Activated T-cell treated with anti-CD3 and anti-CD28 coated beads, Interleukin-2, amount 50 U/mL, for 72 hours (primary cell): Measurements from ENCODE around the gene ANP32E. TPM values are rescaled to one million over a fixed set of nuclear protein-coding genes. Genes with fewer than 3 reads are reported as not detected.
"Not testable (repeated sequence)": the region's sequence is repeated elsewhere in the genome, so short reads cannot be mapped to it uniquely, and the experiment has no call there.

Experiments
- ATAC-seq, 2 donors: fragments of 150-1000 bp; cut with Tn5 transposase; replicated peaks in 1 of 2; 2 replicates each; pipeline ENCODE4 v1.10.0; 2021; ENCODE audit warnings: moderate library complexity in 2 of 2, mild to moderate bottlenecking in 1 of 2
- DNase-seq, 2 donors: peaks; one replicate each; pipeline ENCODE4 v3.0.0; 2021 to 2022; ENCODE audit warnings: mixed read lengths in 1 of 2
- H3K27ac Mint-ChIP-seq: one replicate; pipeline ENCODE4 v1.8.0; 2022; ENCODE audit warnings: mild to moderate bottlenecking, moderate library complexity, mixed read lengths
- H3K27me3 Mint-ChIP-seq: one replicate; pipeline ENCODE4 v1.8.0; 2022; ENCODE audit warnings: low read depth, mixed read lengths
- H3K36me3 Mint-ChIP-seq, 2 donors: one replicate each; pipeline ENCODE4 v1.8.0; 2022; ENCODE audit warnings: mixed read lengths in 2 of 2, mild to moderate bottlenecking in 1 of 2; ENCODE audit not compliant: insufficient read depth in 2 of 2
- H3K4me1 Mint-ChIP-seq: one replicate; pipeline ENCODE4 v1.8.0; 2022; ENCODE audit warnings: low read depth, mixed read lengths
- H3K4me3 Mint-ChIP-seq, 2 donors: one replicate each; pipeline ENCODE4 v1.8.0; 2022; ENCODE audit warnings: mild to moderate bottlenecking in 2 of 2, mixed read lengths in 2 of 2, moderate library complexity in 2 of 2
- H3K9me3 Mint-ChIP-seq, 2 donors: one replicate each; pipeline ENCODE4 v1.8.0; 2022; ENCODE audit warnings: mixed read lengths in 2 of 2
- total RNA-seq, 2 donors: library from RNA; stranded (reverse); gene quantifications; one replicate each; pipeline ENCODE4 v1.2.3, GENCODE V29; 2022

ANP32E gene
- total RNA-seq, 2 donors from 2014 or later, result 151 to 157 TPM

DNA sequence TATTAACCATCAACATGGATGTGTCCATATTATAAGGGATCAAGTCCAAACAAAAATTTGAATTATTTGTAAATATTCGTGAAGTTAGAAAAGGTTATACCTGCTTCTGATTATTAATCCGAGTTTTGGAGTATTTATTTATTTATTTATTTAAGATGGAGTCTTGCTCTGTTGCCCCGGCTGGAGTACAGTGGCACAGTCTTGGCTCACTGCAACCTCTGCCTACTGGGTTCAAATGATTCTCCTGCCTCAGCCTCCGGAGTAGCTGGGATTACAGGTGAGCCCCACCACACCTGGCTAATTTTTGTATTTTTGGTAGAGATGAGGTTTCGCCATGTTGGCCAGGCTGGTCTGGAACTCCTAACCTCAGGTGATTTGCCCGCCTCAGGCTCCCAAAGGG is 20.1 kb downstream of the ANP32E start:
- H3K9me3 Mint-ChIP-seq, DNase-seq, H3K4me3 Mint-ChIP-seq, H3K27ac Mint-ChIP-seq, H3K36me3 Mint-ChIP-seq, ATAC-seq, H3K27me3 Mint-ChIP-seq: not testable (repeated sequence)
- peaks cover 20% of the 10 kb centered on the region for H3K4me1 Mint-ChIP-seq

DNA sequence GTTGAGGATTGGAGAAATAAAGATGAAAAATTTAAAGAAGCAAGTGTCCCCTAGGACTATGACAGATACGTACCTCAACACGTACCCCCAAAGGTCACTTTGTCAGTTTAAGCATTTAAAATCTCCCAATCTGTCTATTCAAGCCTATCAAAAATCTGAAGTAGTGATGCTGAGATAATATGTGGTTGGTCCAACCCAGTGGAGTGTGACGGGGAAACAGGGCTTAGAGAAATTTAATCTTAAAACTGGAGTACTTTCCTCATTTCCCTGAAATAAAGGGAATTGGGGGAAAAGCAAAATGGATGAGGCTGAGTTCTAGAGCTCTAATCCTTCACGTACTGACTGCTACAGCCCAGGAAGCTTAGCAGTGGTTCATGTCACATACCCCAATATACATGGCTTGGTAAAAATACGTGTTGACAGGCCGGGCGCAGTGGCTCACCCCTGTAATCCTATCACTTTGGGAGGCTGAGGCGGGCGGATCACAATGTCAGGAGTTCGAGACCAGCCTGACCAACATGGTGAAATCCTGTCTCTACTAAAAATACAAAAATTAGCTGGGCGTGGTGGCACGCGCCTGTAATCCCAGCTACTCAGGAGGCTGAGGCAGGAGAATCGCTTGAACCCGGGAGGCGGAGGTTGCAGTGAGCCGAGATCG is 21.7 kb downstream of the ANP32E start:
- not testable (repeated sequence) for DNase-seq, ATAC-seq
- peaks cover 20% of the 10 kb centered on the region for H3K4me1 Mint-ChIP-seq

DNA sequence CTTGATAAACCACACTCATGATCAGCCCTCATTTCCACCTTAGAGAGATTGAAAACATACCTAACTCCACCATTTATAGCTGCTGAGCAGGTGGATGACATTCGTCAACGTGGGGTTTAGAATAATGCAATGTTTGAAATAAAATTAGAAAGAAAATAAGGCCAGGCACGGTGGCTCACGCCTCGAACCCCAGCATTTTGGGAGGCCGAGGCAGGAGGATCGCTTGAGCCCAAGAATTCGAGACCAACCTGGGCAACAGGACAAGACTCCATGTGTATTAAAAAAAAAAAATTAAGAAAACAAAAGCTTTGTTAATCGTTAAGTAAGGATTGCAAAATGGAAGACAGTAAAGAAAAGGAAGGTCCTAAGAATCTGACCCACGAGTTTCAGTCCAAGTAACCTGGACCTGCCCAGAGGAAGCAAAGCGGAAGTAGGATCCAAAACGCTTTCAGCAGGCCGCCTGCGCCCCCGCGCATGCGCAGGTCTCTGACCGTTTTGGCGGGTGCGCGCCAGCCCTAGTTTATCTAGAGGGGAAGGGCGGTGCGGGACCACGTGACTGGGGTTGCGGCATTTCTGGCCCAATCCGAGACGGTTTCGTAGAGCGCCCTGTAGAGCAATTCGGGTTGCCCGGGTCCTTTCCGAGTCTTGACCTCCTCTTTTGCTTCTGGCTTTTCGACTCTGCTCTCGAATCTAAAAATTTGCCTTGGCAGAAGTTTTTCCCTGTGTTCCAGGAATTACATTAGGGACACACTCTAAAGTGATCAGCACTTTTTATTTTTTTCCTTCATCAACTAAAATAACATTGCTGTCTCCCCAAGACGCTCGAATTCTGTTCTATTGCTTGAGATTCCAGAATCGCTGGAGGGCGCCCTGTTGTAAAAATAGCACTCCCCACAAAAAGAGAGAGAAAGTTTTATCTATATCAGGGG is 22.5 kb downstream of the ANP32E start:
- no peaks in the 10 kb centered on the region for H3K27me3 Mint-ChIP-seq
- peak overlapping the region; percentile 97 for H3K27ac Mint-ChIP-seq
- H3K4me1 Mint-ChIP-seq, result peaks cover 20% of the 10 kb centered on the region

More for the DNA sequence above, 21.7 kb downstream of the ANP32E start:
- peak overlapping the region; percentile 81 to 96 for H3K4me3 Mint-ChIP-seq
- H3K36me3 Mint-ChIP-seq, H3K9me3 Mint-ChIP-seq, H3K27me3 Mint-ChIP-seq: not testable (repeated sequence)
- peak overlapping the region; percentile 97 for H3K27ac Mint-ChIP-seq

DNA sequence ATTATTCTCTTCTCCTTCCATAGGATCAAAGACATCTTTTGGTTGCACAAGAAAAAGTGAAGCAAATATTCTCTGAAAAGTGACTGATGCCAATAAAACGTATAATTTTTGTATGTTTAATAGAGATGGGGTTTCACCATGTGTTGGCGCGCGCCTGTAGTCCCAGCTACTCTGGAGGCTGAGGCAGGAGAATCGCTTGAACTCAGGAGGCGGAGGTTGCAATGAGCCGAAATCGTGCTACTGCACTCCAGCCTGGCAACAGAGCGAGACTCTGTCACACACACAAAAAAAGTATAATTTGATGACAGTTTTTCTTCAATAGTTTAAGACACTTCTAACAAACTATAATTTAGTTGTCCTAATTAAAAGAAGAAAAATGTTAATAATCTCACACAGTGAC is 23.8 kb downstream of the ANP32E start:
- DNase-seq (no peak), ATAC-seq (no peak)
- no peaks in the 10 kb centered on the region for H3K9me3 Mint-ChIP-seq
- H3K4me1 Mint-ChIP-seq, result peaks cover 20% of the 10 kb centered on the region
- no peak overlapping the region for H3K27ac Mint-ChIP-seq
- no peaks in the 10 kb centered on the region for H3K36me3 Mint-ChIP-seq
- no peaks in the 10 kb centered on the region for H3K27me3 Mint-ChIP-seq
- H3K4me3 Mint-ChIP-seq, result no peak overlapping the region

More for the DNA sequence above, 22.5 kb downstream of the ANP32E start:
- Mint-ChIP-seq H3K4me3 (peak overlapping the region; percentile 81 to 96), H3K36me3 (no peaks in the 10 kb centered on the region), H3K9me3 (no peaks in the 10 kb centered on the region)
- peak; percentile 93 to 94 for DNase-seq
- peak; percentile 100 for ATAC-seq

DNA sequence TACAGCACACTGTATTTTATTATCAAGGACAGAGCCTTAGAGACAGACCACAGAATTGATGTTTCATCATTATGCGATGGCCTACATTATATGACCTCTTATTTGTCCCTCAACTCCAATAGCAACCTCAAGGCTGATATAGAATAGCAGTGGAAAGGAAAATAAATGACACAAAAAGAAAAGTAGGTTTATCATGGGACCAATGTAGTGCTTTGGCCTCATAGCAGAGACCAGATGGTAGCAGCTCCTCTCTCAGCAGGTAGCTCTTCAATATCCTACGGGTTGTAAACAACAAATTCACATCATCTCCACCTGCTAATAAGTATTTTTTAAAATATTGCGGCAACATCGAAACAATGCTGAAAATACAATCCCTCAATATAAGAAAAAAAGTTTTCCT is 25.2 kb downstream of the ANP32E start:
- Mint-ChIP-seq H3K9me3 (no peaks in the 10 kb centered on the region), H3K4me1 (peaks cover 20% of the 10 kb centered on the region), H3K27me3 (no peaks in the 10 kb centered on the region), H3K36me3 (no peaks in the 10 kb centered on the region), H3K4me3 (no peak overlapping the region), H3K27ac (no peak overlapping the region)
- no peak for DNase-seq
- no peak for ATAC-seq

DNA sequence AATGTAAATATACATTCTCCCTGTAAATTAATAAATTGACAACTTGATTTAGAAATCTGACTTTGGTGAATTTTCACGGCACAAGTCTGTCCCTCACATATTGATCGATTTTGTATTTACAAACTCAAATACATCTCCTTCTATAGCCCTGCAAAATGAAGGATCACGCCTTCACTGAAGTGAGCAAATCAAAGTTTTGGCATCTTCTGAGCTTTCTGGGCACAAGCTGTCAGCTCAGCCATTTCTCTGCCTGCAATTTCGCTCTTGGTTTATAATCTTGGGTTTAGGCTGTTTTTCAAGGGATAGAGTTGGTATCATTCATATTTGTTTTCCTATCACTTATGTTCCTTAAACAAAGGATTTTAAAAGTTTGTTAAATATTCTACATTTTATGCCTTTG is 25.8 kb downstream of the ANP32E start:
- Mint-ChIP-seq H3K27me3 (no peaks in the 10 kb centered on the region), H3K4me1 (peaks cover 20% of the 10 kb centered on the region), H3K27ac (no peak overlapping the region), H3K4me3 (no peak overlapping the region), H3K36me3 (no peaks in the 10 kb centered on the region), H3K9me3 (no peaks in the 10 kb centered on the region)
- DNase-seq, result no peak
- no peak for ATAC-seq

DNA sequence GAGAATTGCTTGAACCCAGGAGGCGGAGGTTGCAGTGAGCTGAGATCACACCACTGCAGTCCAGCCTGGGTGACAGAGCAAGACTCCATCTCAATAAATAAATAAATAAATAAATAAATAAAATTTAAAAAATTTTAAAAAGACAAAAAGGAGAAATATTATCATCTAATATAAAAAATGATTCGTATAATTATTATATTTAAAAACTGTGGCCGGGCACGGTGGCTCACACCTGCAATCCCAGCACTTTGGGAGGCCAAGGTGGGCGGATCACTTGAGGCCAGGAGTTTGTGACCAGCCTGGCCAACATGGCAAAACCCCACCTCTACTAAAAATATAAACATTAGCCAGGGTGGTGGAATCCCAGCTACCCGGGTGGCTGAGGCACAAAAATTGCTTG is 27.5 kb downstream of the ANP32E start:
- not testable (repeated sequence) for DNase-seq, H3K4me3 Mint-ChIP-seq, H3K9me3 Mint-ChIP-seq, H3K36me3 Mint-ChIP-seq, H3K27me3 Mint-ChIP-seq, ATAC-seq, H3K4me1 Mint-ChIP-seq, H3K27ac Mint-ChIP-seq

DNA sequence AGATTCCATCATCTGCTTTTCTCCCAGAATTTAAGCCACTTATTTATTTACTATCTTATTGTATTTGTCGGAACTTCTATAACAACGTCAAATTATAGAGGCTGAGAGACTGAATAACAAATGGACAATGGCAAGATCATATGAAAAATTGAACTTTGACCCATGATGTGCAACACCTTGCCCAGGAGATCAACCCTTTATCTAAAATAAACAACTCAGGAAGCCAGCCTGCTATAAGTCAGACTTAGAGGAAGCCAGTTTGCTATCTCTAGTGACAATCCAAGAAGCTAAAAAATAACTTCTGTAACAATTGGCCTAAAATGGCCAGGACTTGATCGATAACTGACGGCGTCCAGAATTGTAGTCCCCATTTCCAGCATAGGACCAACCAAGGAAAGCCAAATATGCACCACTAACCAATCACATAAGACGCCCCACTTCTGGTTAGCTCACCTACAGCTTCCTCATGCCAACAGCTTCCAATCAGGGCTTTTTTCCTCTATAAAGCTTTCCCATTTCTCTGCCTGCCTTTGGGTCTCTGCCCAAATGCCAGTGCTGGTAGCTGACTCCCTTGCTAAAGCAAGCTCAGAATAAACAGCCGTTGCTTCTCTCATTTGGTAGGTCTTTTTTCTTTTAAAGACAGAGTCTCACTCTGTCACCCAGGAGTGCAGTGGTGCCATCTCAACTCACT is 28.5 kb downstream of the ANP32E start:
- ATAC-seq (no peak), DNase-seq (no peak)
- no peaks in the 10 kb centered on the region for H3K9me3 Mint-ChIP-seq
- H3K4me3 Mint-ChIP-seq, result no peak overlapping the region
- no peaks in the 10 kb centered on the region for H3K4me1 Mint-ChIP-seq
- H3K27me3 Mint-ChIP-seq, result no peaks in the 10 kb centered on the region
- H3K27ac Mint-ChIP-seq, result no peak overlapping the region
- H3K36me3 Mint-ChIP-seq, result no peaks in the 10 kb centered on the region

DNA sequence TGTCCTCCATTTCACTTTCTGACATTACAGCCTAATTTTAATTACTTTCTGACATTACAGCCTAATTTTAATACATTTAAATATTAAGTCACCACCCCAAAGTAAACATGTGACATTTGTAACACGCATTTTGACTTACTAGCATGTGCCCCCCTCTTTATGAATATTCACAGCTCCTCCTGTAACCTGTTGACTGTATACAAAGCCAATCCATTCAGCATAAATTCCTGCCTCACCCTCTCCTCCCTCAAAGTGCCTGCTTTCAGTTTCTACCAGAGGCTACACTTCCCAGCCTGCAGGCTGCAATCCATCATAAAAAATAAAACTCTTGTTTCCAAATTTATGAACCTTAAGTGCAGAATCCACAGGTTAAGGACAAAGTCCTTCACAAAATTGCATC is 39.5 kb downstream of the ANP32E start:
- Mint-ChIP-seq H3K9me3 (no peaks in the 10 kb centered on the region), H3K4me3 (no peak overlapping the region), H3K27me3 (no peaks in the 10 kb centered on the region), H3K4me1 (no peaks in the 10 kb centered on the region), H3K27ac (no peak overlapping the region), H3K36me3 (no peaks in the 10 kb centered on the region)
- ATAC-seq (no peak), DNase-seq (no peak)

DNA sequence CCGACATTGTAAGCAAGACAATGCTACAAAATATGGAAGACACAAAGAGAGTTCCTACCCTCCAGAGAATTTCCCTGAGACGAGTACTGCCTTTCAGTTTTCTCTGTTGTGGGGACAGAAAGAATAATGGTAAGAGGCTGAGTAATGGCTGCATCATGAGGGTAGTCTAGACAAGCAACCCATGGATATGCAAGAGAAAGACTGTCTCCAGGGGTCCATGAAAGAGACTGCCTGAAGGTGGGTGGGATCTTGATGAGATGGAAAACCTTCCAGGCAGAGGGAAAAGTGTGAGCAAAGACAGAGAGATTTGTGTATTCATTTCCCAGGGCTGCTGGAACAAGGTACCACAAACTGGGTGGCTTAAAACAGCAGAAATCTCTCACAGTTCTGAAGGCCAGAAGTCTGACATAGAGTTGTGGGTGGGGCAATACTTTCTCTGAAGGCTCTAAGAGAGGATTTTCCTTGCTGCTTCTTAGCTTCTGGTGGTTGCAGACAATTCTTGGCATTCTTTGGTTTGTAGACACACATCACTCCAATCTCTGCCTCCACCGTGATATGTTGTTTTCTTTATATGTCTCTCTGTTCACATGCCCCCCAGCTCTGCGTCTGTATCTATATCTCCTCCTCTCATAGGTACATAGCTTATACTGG is 41.4 kb downstream of the ANP32E start:
- no peaks in the 10 kb centered on the region for H3K4me1 Mint-ChIP-seq
- H3K27me3 Mint-ChIP-seq, result no peaks in the 10 kb centered on the region
- DNase-seq, result no peak
- no peak overlapping the region for H3K4me3 Mint-ChIP-seq
- no peaks in the 10 kb centered on the region for H3K9me3 Mint-ChIP-seq
- no peak for ATAC-seq
- no peak overlapping the region for H3K27ac Mint-ChIP-seq
- no peaks in the 10 kb centered on the region for H3K36me3 Mint-ChIP-seq

DNA sequence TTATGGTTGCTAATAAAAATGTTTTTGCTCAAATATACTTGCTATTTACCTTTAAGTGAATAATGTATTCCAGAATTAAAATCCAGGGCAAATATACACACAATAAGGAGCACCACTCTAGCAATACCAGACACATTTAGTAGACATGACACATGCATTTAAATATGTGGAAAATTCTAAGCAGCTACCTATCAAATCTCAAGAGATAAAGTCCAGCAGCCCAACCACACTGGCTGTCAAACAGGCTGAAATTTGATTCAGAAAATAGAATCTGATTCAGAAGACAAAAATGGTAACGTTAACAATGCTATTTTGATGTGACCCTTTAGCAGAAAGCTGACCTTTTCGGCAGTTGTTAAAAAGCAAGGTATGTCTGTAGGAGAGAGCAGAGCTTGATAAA is 43.9 kb downstream of the ANP32E start:
- ATAC-seq (no peak), DNase-seq (no peak)
- no peaks in the 10 kb centered on the region for H3K9me3 Mint-ChIP-seq
- H3K4me1 Mint-ChIP-seq, result peaks cover 6% of the 10 kb centered on the region
- no peak overlapping the region for H3K4me3 Mint-ChIP-seq
- H3K36me3 Mint-ChIP-seq, result no peaks in the 10 kb centered on the region
- H3K27me3 Mint-ChIP-seq, result no peaks in the 10 kb centered on the region
- H3K27ac Mint-ChIP-seq, result no peak overlapping the region

DNA sequence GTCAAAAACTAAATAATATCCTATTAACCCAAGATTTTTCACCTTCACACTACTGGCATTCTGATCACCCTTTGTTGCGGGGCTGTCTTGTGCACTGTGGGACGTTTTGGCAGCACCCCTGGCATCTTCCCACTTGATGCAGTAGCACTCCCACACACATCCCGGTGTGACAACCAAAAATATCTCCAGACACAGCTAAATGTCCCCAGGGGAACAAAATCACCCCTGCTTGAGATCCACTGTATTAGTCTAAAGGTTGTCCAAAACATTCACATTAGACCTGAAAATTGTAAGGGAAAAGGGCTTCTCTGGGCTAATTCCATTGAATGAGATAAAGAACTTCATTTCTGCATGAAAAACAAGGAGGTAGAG is 48.4 kb downstream of the ANP32E start:
- no peaks in the 10 kb centered on the region for H3K9me3 Mint-ChIP-seq
- H3K27ac Mint-ChIP-seq, result no peak overlapping the region
- H3K27me3 Mint-ChIP-seq, result no peaks in the 10 kb centered on the region
- no peak for DNase-seq
- peaks cover 11% of the 10 kb centered on the region for H3K4me1 Mint-ChIP-seq
- peak overlapping the region; percentile 48 to 54 for H3K4me3 Mint-ChIP-seq
- ATAC-seq, result peak; percentile 49 to 55
- no peaks in the 10 kb centered on the region for H3K36me3 Mint-ChIP-seq
